Panc1 (cell line): ENCODE measurements around the gene SLC6A8.

Experiments
- POLR2AphosphoS5 ChIP-seq: IDR thresholded peaks from 2 replicates; pipeline ENCODE4 v1.6.1; 2012; ENCODE audit warnings: mild to moderate bottlenecking, low read depth, low read length, moderate library complexity
- TF ChIP-seq, protein P1 (sequence below): fragments of 450-650 bp; IDR thresholded peaks from 2 replicates; pipeline ENCODE4 v1.5.1; 2017; ENCODE audit warnings: mild to moderate bottlenecking

DNA sequence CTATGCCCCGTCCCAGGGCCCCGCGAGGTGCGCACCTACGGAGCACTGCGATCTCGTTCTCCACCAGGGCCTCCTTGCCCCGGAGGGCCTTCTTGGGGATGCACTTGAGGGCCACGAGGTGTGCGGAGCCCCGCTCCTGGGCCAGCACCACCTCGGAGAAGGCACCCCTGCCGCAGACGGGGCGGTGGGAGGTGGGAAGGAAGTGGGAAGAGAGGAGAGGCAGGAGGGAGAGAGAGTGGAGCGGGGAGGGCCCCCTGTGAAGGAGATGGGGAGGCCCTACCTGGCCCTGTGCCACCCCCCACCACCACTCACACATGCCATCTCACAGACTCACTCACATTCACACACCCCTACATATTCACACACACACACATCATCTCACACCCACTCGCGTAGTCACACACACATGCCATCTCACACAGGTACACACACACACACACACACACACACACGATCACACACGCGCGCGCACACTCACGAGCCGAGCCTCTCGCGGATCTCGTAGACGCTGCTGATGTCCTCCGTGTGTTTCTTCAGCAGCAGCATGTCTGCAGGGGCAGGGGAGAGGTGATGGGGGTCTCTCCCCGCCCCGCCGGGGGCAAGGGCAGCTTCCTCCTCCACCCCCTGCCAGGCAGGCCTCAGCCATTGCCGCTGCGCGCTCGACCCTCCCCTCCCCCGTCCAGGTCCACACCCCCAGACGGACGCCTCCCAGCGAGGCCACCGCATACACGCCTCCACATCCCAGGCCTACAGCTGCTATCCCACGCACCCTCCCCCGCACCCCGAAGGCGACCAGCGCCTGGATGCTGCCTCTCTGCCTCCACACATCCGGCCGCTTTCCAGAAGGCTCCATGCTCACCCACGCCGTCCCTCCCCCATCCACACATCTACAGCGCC lies 14.9 kb upstream of the SLC6A8 start:
- TF ChIP-seq, protein P1, sequence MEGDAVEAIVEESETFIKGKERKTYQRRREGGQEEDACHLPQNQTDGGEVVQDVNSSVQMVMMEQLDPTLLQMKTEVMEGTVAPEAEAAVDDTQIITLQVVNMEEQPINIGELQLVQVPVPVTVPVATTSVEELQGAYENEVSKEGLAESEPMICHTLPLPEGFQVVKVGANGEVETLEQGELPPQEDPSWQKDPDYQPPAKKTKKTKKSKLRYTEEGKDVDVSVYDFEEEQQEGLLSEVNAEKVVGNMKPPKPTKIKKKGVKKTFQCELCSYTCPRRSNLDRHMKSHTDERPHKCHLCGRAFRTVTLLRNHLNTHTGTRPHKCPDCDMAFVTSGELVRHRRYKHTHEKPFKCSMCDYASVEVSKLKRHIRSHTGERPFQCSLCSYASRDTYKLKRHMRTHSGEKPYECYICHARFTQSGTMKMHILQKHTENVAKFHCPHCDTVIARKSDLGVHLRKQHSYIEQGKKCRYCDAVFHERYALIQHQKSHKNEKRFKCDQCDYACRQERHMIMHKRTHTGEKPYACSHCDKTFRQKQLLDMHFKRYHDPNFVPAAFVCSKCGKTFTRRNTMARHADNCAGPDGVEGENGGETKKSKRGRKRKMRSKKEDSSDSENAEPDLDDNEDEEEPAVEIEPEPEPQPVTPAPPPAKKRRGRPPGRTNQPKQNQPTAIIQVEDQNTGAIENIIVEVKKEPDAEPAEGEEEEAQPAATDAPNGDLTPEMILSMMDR, result no peak
- TF ChIP-seq POLR2AphosphoS5, result no peak
